K562 (cell line): ENCODE data around the gene TFAP2A. TPM values are rescaled to one million over a fixed set of nuclear protein-coding genes. Genes with fewer than 3 reads are reported as not detected.

ENCODE experiments used
- ATAC-seq: fragments of 200-7000 bp; cut with Tn5 transposase; 3 replicates; pipeline ENCODE4 v1.9.1; 2020; ENCODE audit warnings: moderate library complexity
- BruUV-seq: library from RNA; stranded (reverse); fragments of 400-500 nt; replicated peaks from 2 replicates; lab custom pipeline; 2021; lab: Mats Ljungman, UMichigan
- CTCF ChIA-PET: fragments of 300-600 bp; formaldehyde crosslinking; extraction: SDS; loops from one replicate; lab custom pipeline; 2021; ENCODE audit warnings: low intra/inter-chr PET ratio; lab: Yijun Ruan, JAX
- POLR2A ChIA-PET: fragments of 300-600, 350-650 bp; sonication (Branson Sonifier 250); formaldehyde crosslinking; extraction: SDS; loops from one replicate; lab custom pipeline; 2021; ENCODE audit warnings: antibody characterized with exemption, inconsistent platforms; lab: Yijun Ruan, JAX
- DNase-seq, 4 experiments: peaks; one replicate each; pipeline versions ENCODE4 v3.0.0 to v3.0.0-alpha.2; 2011 to 2018; ENCODE audit warnings: low spot score in 3 of 4, mixed read lengths in 3 of 4; ENCODE audit errors: extremely low read depth in 1 of 4
- FAIRE-seq: peaks from 2 replicates; lab custom pipeline; 2011; peaks lifted over from hg19 to GRCh38; lab: Jason Lieb, UNC
- H2AFZ ChIP-seq: 2 replicates; pipeline ENCODE4 v1.6.0; 2011; ENCODE audit warnings: low read depth, low read length, control low read depth, inconsistent platforms
- H3K27ac ChIP-seq: fragments of 200-600 bp; 3 replicates; pipeline ENCODE4 v1.8.0; 2011; ENCODE audit warnings: low read depth, mild to moderate bottlenecking, control low read depth, inconsistent platforms, low read length, moderate library complexity, mixed read lengths; ENCODE audit errors: extremely low read depth
- H3K27me3 ChIP-seq, 2 experiments: fragments of 300-600 bp in 1 of 2; 2 replicates in 1 of 2; 3 replicates in 1 of 2; pipeline versions ENCODE4 v1.6.0 to v1.8.0; 2011; ENCODE audit warnings: inconsistent platforms in 2 of 2, low read length in 2 of 2, mild to moderate bottlenecking in 1 of 2, mixed read lengths in 1 of 2, moderate library complexity in 1 of 2; ENCODE audit not compliant: control insufficient read depth in 2 of 2, insufficient read depth in 2 of 2
- H3K36me3 ChIP-seq: fragments of 300-600 bp; 3 replicates; pipeline ENCODE4 v1.8.0; 2011; ENCODE audit warnings: mild to moderate bottlenecking, low read length, inconsistent platforms; ENCODE audit not compliant: control insufficient read depth, insufficient read depth
- H3K4me1 ChIP-seq, 2 experiments: fragments of 200-600 bp in 1 of 2; replicated peaks in 1 of 2; 2 replicates in 1 of 2; 3 replicates in 1 of 2; pipeline versions ENCODE4 v1.5.1 to v1.8.0; 2011; ENCODE audit warnings: inconsistent platforms in 2 of 2, low read length in 2 of 2, mild to moderate bottlenecking in 1 of 2, mixed read lengths in 1 of 2, moderate library complexity in 1 of 2; ENCODE audit not compliant: control insufficient read depth in 2 of 2, insufficient read depth in 2 of 2
- H3K4me2 ChIP-seq: 2 replicates; pipeline ENCODE4 v1.6.1; 2011; ENCODE audit warnings: low read length, control low read depth, inconsistent platforms, mixed read lengths; ENCODE audit not compliant: insufficient read depth
- H3K4me3 ChIP-seq: fragments of 200-600 bp; sonication (generic), shearing (Covaris generic); 2 replicates; pipeline ENCODE4 v1.5.1; 2016; ENCODE audit warnings: control low read depth, inconsistent platforms
- H3K79me2 ChIP-seq: fragments of 200-600 bp; 3 replicates; pipeline ENCODE4 v1.8.0; 2011; ENCODE audit warnings: low read length, inconsistent platforms; ENCODE audit not compliant: control insufficient read depth, insufficient read depth
- H3K9ac ChIP-seq, 2 experiments: 2 replicates each; pipeline versions ENCODE4 v1.6.0 to v1.6.1; 2011; ENCODE audit warnings: low read depth in 2 of 2, low read length in 2 of 2, control low read depth in 1 of 2, inconsistent platforms in 1 of 2, mild to moderate bottlenecking in 1 of 2, mixed read lengths in 1 of 2; ENCODE audit not compliant: insufficient read depth in 1 of 2
- H3K9me1 ChIP-seq: one replicate; pipeline ENCODE4 v1.6.0; 2011; ENCODE audit warnings: inconsistent platforms, mild to moderate bottlenecking, low read length, moderate library complexity; ENCODE audit not compliant: control insufficient read depth, insufficient read depth
- H3K9me3 ChIP-seq: replicated peaks from 2 replicates; pipeline ENCODE4 v1.5.1; 2011; ENCODE audit warnings: low read depth, low read length, inconsistent platforms; ENCODE audit not compliant: control insufficient read depth, insufficient read depth
- H4K20me1 ChIP-seq: replicated peaks from 2 replicates; pipeline ENCODE4 v1.6.1; 2011; ENCODE audit warnings: low read length, inconsistent platforms, mixed read lengths; ENCODE audit not compliant: control insufficient read depth, insufficient read depth
- ELF4 ChIP-seq: fragments of 450-650 bp; formaldehyde crosslinking; IDR thresholded peaks from 2 replicates; pipeline ENCODE4 v1.4.0; 2022; ENCODE audit warnings: missing genetic modification characterization
- FOXK2 ChIP-seq, 2 experiments: fragments of 450-650 bp; IDR thresholded peaks in 1 of 2; conservative IDR thresholded peaks in 1 of 2; 2 replicates each; pipeline ENCODE4 v1.6.1; 2016; ENCODE audit warnings: low read depth in 2 of 2, mild to moderate bottlenecking in 1 of 2
- NCOR1 ChIP-seq: fragments of 450-650 bp; IDR thresholded peaks from 2 replicates; pipeline ENCODE4 v1.6.1; 2016; ENCODE audit warnings: mild to moderate bottlenecking, moderate library complexity
- NFYB ChIP-seq: IDR thresholded peaks from 2 replicates; pipeline ENCODE4 v1.6.1; 2011; ENCODE audit warnings: mild to moderate bottlenecking, moderate library complexity; ENCODE audit not compliant: insufficient read length; ENCODE audit errors: extremely low read depth
- NR2C2 ChIP-seq, 2 experiments: fragments of 200-800 bp in 1 of 2; sonication (Bioruptor generic) in 1 of 2; sonication (generic) in 1 of 2; formaldehyde crosslinking in 1 of 2; IDR thresholded peaks; 2 replicates each; pipeline versions ENCODE4 v1.6.1 to v1.8.0; 2016 to 2022; ENCODE audit warnings: mild to moderate bottlenecking in 1 of 2, missing compliant biosample characterization in 1 of 2, missing genetic modification characterization in 1 of 2, missing genetic modification reagents in 1 of 2
- NR2F6 ChIP-seq: fragments of 450-650 bp; formaldehyde crosslinking; IDR thresholded peaks from 2 replicates; pipeline ENCODE4 v1.4.0; 2020; ENCODE audit warnings: mild to moderate bottlenecking
- PML ChIP-seq: IDR thresholded peaks from 2 replicates; pipeline ENCODE4 v1.6.1; 2012; ENCODE audit warnings: low read length, inconsistent platforms
- PTBP1 ChIP-seq: fragments of 200-400 bp; formaldehyde crosslinking; IDR thresholded peaks from 2 replicates; pipeline ENCODE4 v1.6.1; 2017; ENCODE audit warnings: low read depth, low read length
- SIRT6 ChIP-seq: IDR thresholded peaks from one replicate; pipeline ENCODE4 v1.6.1; 2012; ENCODE audit warnings: low read depth, mild to moderate bottlenecking, control low read depth, inconsistent platforms, low read length, moderate library complexity
- SMARCB1 ChIP-seq: IDR thresholded peaks from 2 replicates; pipeline ENCODE4 v1.6.1; 2011; ENCODE audit warnings: improper control_type of control experiment, low read depth; ENCODE audit not compliant: insufficient read length
- SMC3 ChIP-seq: conservative IDR thresholded peaks from 2 replicates; pipeline ENCODE4 v1.6.1; 2011; ENCODE audit warnings: low read depth, low read length, improper control_type of control experiment; ENCODE audit not compliant: insufficient read depth
- ZNF12 ChIP-seq: sonication (generic); formaldehyde crosslinking; IDR thresholded peaks from 2 replicates; pipeline ENCODE4 v1.4.0; 2020; ENCODE audit warnings: mild to moderate bottlenecking, missing genetic modification reagents
- ZNF3 ChIP-seq: fragments of 250-450 bp; sonication (Bioruptor Pico); IDR thresholded peaks from 2 replicates; pipeline ENCODE4 v1.5.0; 2021; ENCODE audit warnings: mild to moderate bottlenecking, moderate library complexity
- WGBS: fragments of 100-300 bp; shearing (Covaris generic); methylation state at CpG from one replicate; pipeline ENCODE4 v1.1.6; 2016; ENCODE audit warnings: low coverage, mixed read lengths; ENCODE audit not compliant: insufficient coverage; ENCODE audit errors: missing lambda C conversion rate; 5-methylcytosine and 5-hydroxymethylcytosine counted together
- in situ Hi-C: fragments of 300-500 bp; cut with MboI; formaldehyde crosslinking; loops from 4 replicates; pipeline ENCODE4 v1.15.0; 2018; ENCODE audit warnings: inconsistent platforms, mixed read lengths
- intact Hi-C: fragments of 100-400 bp; cut with micrococcal nuclease; formaldehyde crosslinking; loops from 2 replicates; pipeline ENCODE4 v1.14.2; 2022
- polyA plus RNA-seq, 8 experiments: library from polyadenylated mRNA; depleted of rRNA in 4 of 8; stranded (reverse) in 5 of 8; unstranded in 3 of 8; fragments of >200 nt; fragmentation: Nextera tagmentation in 2 of 8; fragmentation: Illumina TruSeq in 1 of 8; extraction: Ambion mirVana in 2 of 8; extraction: Trizol in 1 of 8; gene quantifications; 2 replicates each; pipeline versions ENCODE4 v1.2.1 to v1.2.3, GENCODE V29; 2011 to 2014; ENCODE audit warnings: inconsistent platforms in 1 of 8, missing spikeins in 1 of 8
- total RNA-seq, 7 experiments: library from RNA; depleted of rRNA in 6 of 7; stranded (reverse); fragments of >200 nt in 6 of 7; fragmentation: Illumina TruSeq in 2 of 7; extraction: Trizol in 2 of 7; gene quantifications; 2 replicates each; pipeline versions ENCODE4 v1.2.1 to v1.2.3, GENCODE V29; 2011 to 2021; ENCODE audit warnings: low replicate concordance in 1 of 7
- TF ChIP-seq, protein P1 (sequence below): sonication (generic); formaldehyde crosslinking; IDR thresholded peaks from 2 replicates; pipeline ENCODE4 v1.5.0; 2020; ENCODE audit warnings: missing genetic modification reagents
- TF ChIP-seq, protein P2 (sequence below): fragments of 250-450 bp; sonication (Bioruptor Pico); IDR thresholded peaks from 2 replicates; pipeline ENCODE4 v1.5.0; 2020; ENCODE audit warnings: mild to moderate bottlenecking, borderline replicate concordance
- TF ChIP-seq, protein P3 (sequence below): fragments of 450-650 bp; conservative IDR thresholded peaks from 2 replicates; pipeline ENCODE4 v1.6.1; 2016; ENCODE audit warnings: missing genetic modification characterization, low read depth, mild to moderate bottlenecking, control low read depth, missing compliant biosample characterization
- TF ChIP-seq, protein P4 (sequence below): fragments of 250-450 bp; sonication (Bioruptor Pico); IDR thresholded peaks from 2 replicates; pipeline ENCODE4 v1.4.0; 2020; ENCODE audit warnings: mild to moderate bottlenecking

The TFAP2A gene
- total and polyA plus RNA-seq, 9 of the 15 experiments (the other 6 are each of a cell fraction or from before 2014, with no cell fraction given): 0.14 to 0.53 (median 0.19) TPM; not detected in 1

DNA sequence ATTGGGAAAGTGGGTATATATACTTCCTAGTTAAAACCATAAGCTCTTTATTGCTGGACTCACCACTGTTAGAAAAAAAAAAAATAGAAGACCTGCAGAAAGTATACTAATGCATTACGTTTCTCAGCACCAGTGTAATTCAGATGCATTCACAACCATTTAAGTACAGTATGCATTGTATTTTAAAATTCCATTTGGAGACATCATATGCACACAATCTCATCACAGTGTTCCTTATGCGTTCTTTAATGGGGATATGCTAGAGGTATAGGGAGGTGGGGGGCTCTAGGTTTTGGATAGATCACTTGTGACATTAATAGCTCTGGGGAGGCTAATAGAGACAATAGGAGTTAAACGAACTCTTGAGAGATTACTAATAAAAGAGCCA is 9.4 kb downstream of the TFAP2A start:
- CTCF ChIA-PET: no interaction called here
- H3K27ac ChIP-seq: peak overlapping the region; percentile 90
- H3K4me3 ChIP-seq: peak overlapping the region; percentile 68
- no peaks in the 10 kb centered on the region for H4K20me1 ChIP-seq
- H3K9me3 ChIP-seq: peaks cover 4% of the 10 kb centered on the region; the same call in 1 of the 2 replicates
- H3K4me2 ChIP-seq: peak overlapping the region; percentile 87
- POLR2A ChIA-PET: interaction anchor here (0.6 to 1.3 kb wide), 5 partner anchors 9 to 209 kb away, joined by 3 to 4 read pairs (median 3); partner anchors contain the start of gene TFAP2A
- H3K27me3 ChIP-seq: no peaks in the 10 kb centered on the region
- intact Hi-C loops (loop anchor here (2.0 kb wide), 1 partner anchor 375 kb away; no protein-coding TSS in a partner anchor), in situ Hi-C loops (no loop called here)
- H3K36me3 ChIP-seq: no peaks in the 10 kb centered on the region; the same call in 2 of the 3 replicates
- DNase-seq: no peak
- H3K4me1 ChIP-seq: peaks cover 14 to 33% of the 10 kb centered on the region in 2 experiments
- peak overlapping the region; percentile 78; the same call in 1 of the 2 replicates for H2AFZ ChIP-seq
- no peak for FAIRE-seq
- WGBS: 20% methylated on average over 3 of the region's 3 CpGs
- no peak for ATAC-seq
- no TSS peak for BruUV-seq
- peak overlapping the region; percentile 92 to 97 for H3K9ac ChIP-seq
- no peaks in the 10 kb centered on the region for H3K9me1 ChIP-seq
- peaks cover 19% of the 10 kb centered on the region for H3K79me2 ChIP-seq
- TF ChIP-seq ZNF3 (CRISPR knock-in tag) (no peak), NR2F6 (CRISPR knock-in tag) (0 out of 2 replicates have a peak, but pooled peaks have one; percentile 20), PTBP1 (no peak), PML (0 out of 2 replicates have a peak, but pooled peaks have one; percentile 6), ZNF12 (CRISPR knock-in tag) (no peak), NCOR1 (no peak), FOXK2 (conservative IDR thresholded peaks at IDR 0.05 in 1 of 2, IDR thresholded peaks at IDR 0.05 in 1 of 2; ENCODE audit: low read depth in 2 of 2) (no peak), SMARCB1 (no peak), SIRT6 (no peak), SMC3 (no peak), NFYB (no peak), NR2C2 (CRISPR knock-in tag; IDR thresholded peaks at IDR 0.05) (no peak), NR2C2 (tag; IDR thresholded peaks at IDR 0.05) (no peak), ELF4 (no peak)
- TF ChIP-seq, protein P1, sequence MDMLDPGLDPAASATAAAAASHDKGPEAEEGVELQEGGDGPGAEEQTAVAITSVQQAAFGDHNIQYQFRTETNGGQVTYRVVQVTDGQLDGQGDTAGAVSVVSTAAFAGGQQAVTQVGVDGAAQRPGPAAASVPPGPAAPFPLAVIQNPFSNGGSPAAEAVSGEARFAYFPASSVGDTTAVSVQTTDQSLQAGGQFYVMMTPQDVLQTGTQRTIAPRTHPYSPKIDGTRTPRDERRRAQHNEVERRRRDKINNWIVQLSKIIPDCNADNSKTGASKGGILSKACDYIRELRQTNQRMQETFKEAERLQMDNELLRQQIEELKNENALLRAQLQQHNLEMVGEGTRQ: no peak
- TF ChIP-seq, protein P2, sequence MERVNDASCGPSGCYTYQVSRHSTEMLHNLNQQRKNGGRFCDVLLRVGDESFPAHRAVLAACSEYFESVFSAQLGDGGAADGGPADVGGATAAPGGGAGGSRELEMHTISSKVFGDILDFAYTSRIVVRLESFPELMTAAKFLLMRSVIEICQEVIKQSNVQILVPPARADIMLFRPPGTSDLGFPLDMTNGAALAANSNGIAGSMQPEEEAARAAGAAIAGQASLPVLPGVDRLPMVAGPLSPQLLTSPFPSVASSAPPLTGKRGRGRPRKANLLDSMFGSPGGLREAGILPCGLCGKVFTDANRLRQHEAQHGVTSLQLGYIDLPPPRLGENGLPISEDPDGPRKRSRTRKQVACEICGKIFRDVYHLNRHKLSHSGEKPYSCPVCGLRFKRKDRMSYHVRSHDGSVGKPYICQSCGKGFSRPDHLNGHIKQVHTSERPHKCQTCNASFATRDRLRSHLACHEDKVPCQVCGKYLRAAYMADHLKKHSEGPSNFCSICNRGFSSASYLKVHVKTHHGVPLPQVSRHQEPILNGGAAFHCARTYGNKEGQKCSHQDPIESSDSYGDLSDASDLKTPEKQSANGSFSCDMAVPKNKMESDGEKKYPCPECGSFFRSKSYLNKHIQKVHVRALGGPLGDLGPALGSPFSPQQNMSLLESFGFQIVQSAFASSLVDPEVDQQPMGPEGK (CRISPR knock-in tag): no peak
- TF ChIP-seq, protein P3, sequence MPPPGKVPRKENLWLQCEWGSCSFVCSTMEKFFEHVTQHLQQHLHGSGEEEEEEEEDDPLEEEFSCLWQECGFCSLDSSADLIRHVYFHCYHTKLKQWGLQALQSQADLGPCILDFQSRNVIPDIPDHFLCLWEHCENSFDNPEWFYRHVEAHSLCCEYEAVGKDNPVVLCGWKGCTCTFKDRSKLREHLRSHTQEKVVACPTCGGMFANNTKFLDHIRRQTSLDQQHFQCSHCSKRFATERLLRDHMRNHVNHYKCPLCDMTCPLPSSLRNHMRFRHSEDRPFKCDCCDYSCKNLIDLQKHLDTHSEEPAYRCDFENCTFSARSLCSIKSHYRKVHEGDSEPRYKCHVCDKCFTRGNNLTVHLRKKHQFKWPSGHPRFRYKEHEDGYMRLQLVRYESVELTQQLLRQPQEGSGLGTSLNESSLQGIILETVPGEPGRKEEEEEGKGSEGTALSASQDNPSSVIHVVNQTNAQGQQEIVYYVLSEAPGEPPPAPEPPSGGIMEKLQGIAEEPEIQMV (tag): no peak
- TF ChIP-seq, protein P4, sequence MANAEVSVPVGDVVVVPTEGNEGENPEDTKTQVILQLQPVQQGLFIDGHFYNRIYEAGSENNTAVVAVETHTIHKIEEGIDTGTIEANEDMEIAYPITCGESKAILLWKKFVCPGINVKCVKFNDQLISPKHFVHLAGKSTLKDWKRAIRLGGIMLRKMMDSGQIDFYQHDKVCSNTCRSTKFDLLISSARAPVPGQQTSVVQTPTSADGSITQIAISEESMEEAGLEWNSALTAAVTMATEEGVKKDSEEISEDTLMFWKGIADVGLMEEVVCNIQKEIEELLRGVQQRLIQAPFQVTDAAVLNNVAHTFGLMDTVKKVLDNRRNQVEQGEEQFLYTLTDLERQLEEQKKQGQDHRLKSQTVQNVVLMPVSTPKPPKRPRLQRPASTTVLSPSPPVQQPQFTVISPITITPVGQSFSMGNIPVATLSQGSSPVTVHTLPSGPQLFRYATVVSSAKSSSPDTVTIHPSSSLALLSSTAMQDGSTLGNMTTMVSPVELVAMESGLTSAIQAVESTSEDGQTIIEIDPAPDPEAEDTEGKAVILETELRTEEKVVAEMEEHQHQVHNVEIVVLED: no peak
